ENCODE results near the gene HMGCS2.
"Not testable (repeated sequence)": the region's sequence is repeated elsewhere in the genome, so short reads cannot be mapped to it uniquely, and the experiment has no call there.

The HMGCS2 gene

DNA sequence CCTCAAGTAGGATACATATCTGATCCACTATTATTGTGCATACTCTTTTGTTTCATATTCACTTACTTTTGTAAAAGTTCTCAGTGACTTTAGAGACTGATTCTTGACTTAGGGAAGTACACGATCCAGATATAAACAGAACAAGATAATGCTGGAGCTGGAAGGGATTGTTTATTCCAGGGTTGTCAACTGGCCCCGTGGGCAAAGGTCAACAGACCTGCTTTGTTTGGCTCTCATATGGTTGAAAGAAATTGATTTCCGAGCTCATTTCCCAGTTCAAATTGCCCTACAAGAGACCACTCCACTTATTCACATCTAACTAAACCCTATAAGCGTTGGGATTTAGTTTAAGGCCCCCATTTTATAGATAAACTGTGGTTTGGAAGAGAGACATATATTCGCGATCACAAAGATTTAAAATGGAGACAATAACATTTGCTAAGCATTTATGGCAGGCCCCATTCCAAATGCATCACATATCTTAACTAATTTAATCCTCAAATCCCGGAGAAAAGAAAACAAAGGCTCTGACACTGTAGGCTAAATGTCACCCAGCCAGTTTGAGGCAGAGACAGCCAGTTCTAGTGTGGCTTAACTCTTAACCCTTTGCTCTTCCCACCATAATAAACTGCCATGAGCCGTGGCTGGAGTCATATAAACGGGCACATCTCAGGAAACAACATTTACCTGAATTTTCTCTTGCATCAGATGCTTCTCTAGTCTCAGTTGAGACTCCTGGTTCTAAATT, 21.9 kb upstream of the HMGCS2 start:
- TF ChIP-seq, protein P1, sequence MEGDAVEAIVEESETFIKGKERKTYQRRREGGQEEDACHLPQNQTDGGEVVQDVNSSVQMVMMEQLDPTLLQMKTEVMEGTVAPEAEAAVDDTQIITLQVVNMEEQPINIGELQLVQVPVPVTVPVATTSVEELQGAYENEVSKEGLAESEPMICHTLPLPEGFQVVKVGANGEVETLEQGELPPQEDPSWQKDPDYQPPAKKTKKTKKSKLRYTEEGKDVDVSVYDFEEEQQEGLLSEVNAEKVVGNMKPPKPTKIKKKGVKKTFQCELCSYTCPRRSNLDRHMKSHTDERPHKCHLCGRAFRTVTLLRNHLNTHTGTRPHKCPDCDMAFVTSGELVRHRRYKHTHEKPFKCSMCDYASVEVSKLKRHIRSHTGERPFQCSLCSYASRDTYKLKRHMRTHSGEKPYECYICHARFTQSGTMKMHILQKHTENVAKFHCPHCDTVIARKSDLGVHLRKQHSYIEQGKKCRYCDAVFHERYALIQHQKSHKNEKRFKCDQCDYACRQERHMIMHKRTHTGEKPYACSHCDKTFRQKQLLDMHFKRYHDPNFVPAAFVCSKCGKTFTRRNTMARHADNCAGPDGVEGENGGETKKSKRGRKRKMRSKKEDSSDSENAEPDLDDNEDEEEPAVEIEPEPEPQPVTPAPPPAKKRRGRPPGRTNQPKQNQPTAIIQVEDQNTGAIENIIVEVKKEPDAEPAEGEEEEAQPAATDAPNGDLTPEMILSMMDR (IDR thresholded peaks at IDR 0.05; ENCODE audit: borderline replicate concordance, insufficient read depth, low read depth, low read length), result no peak
- no peak overlapping the region for H3K4me3 ChIP-seq (ENCODE audit: low read depth, low read length)

DNA sequence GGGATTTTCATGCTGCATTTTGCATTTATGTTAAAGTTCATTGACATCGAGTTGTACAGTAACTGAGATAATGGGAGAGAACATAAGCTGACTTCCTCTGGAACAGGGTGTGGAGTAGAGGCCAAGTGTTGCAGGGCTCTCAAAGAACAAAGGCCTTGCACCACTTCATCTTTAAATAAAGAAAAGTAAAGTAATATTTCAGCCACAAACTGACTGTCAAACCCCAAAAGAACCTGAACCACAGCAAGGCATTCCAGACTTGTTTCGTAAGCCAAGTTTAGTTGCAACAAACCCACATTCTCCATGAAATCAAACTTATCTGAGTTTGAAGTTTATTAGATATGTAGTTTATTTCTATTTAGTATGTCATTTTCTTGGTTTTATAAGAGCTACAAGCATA, 19.1 kb upstream of the HMGCS2 start:
- no peak overlapping the region for H3K4me3 ChIP-seq (ENCODE audit: low read depth, low read length)
- TF ChIP-seq, protein P1 (IDR thresholded peaks at IDR 0.05; ENCODE audit: borderline replicate concordance, insufficient read depth, low read depth, low read length), result no peak

DNA sequence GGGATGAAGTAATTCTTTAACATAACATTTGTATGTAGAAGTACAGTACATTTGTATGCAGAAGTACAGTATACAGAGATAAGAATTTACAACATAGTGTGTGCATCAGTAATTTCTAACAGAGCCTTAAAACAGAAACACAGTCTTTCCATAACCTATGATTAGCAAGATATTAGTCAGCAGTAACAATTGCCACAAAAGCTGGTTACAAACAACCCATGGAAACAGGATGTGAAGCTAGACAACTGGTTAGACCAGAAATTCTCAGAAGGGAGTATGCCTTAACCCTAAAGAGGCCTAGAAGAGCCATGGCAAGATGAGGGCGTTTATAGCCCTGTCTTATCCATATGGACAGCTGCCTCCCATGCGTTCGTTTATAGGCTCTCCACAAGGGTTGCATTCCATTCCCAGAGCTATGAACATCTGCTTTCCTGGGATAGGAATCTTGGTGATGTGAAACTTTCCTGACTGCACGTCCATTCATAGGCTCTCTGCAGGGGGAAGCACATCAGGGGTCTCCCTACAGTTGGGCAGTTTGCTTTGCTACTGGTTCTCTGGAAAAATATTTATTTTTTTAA, 17.9 kb upstream of the HMGCS2 start:
- not testable (repeated sequence) for H3K4me3 ChIP-seq (ENCODE audit: low read depth, low read length)

DNA sequence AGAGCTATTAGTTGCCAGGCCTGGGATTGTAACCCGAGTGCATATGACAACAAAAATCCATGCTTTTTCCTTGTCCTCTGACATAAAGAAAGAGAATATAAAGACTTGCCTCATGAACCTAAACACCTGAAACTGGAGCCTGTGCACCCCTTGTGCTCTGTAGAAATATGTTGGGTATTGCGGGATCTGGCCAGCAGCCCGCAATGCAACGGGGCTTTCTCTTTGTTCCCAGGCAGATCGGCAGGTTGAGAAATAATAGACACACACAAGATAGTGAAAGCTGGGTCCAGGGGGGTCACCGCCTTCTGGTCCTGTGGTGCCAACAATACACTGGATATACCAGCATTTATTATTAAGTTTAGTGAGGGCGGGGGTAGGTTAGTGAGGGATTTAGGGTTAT, 17.3 kb upstream of the HMGCS2 start:
- H3K4me3 ChIP-seq (ENCODE audit: low read depth, low read length), result not testable (repeated sequence)

DNA sequence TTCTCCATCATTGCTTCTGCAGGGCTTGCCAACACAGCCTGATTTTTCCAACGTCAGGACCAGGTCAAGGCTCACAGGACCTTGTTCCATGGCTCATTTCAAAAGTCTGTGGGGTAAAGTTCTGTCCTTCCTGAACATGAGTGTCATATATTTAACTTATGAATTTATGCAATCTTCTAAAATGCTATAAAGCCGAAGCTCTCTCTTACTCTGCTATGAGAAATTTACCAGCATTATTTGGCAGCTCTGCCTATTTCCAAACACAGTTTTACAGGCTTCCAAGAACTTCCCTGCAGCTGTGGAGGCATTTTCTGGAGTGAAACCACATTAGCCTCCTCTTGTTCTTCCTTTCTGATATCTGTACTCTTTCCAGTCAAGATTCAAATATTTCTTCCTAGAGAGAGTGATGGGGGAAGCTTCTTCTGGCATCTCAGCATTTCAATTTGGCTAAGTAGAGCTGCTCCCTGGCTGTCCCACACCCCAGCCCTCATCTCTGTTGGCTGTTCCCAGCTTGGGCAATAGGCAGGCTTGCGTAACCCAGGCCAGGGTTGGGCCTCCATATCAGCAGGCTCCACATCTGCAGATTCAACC, 15.6 kb upstream of the HMGCS2 start:
- H3K4me3 ChIP-seq (ENCODE audit: low read depth, low read length), result no peak overlapping the region
- TF ChIP-seq, protein P1 (IDR thresholded peaks at IDR 0.05; ENCODE audit: borderline replicate concordance, insufficient read depth, low read depth, low read length), result no peak

DNA sequence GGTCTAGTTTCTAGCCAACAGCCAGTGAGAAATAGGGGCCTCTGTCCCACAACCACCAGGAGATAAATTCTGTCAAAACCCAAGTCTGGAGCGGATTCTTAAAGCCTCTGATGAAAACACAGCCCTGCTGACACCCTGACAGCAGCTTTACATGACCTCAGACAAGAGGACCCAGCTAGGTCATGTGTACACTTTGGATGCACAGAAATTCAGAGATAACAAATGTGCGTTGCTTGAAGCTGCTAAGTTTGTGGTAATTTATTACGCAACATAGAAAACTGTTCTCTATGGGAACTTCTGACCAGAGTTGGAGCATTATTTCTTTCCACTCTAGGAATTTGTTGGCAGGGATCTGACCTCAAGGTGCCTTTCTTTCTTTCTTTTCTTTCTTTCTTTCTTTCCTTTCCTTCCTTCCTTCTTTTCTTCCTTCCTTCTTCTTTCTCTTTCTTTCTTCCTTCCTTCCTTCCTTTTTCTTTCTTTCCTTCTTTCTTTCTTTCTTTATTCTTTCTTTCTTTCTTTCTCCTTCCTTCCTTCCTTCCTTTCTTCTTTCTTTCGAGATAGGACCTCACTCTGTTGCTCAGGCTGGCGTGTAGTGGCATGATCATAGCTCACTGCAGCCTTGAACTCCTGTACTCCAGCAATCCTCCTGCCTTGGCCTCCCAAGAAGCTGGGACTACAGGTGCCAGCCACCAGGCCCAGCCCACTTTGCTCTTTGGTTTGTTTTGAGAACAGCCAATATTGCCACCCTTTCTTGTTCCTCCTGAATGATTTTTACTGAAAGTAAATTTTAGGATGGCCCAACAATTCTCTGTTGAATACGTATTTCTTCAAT, 14.9 kb upstream of the HMGCS2 start:
- H3K4me3 ChIP-seq (ENCODE audit: low read depth, low read length), result no peak overlapping the region
- TF ChIP-seq, protein P1 (IDR thresholded peaks at IDR 0.05; ENCODE audit: borderline replicate concordance, insufficient read depth, low read depth, low read length), result no peak

DNA sequence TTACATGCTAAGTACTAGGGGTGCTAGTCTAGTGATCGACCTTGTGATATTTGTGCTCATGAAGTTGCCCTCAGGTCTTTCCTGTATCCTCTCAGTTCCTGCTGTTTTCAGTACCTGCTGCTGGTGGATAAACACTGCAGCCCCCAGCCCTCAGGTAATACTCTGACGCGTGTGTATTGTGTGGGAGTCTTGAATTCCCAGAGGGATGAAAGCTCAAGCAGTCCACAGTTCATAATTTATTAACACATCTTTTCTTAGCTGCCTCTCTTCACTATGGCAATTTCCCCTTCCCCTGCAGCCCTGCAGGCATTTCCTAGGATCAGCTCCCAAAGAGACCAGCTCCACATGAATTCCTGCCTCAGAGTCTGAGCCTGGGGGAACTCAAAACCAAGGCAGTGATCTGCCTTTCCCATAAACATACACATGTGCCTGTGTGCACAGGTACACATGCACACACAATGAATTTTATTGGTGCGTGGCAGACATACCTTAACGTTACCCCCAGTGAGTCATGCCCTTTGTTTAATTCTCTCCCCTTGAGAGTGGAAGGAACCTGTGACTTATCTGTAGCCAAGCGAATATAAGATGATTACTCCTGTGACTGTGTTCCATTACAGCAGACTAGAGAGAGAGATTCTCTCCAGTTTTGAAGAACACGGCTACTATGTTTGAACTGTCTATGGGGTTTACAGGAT, 14.1 kb upstream of the HMGCS2 start:
- TF ChIP-seq, protein P1 (IDR thresholded peaks at IDR 0.05; ENCODE audit: borderline replicate concordance, insufficient read depth, low read depth, low read length), result no peak
- no peak overlapping the region for H3K4me3 ChIP-seq (ENCODE audit: low read depth, low read length)

Measured in GM12875 (cell line).